G401.6 (cell line): ENCODE measurements around the gene PHLDA1.

Experiments used
- FAIRE-seq: peaks from 2 replicates; lab custom pipeline; 2012; peaks lifted over from hg19 to GRCh38; lab: Jason Lieb, UNC

The PHLDA1 gene

DNA sequence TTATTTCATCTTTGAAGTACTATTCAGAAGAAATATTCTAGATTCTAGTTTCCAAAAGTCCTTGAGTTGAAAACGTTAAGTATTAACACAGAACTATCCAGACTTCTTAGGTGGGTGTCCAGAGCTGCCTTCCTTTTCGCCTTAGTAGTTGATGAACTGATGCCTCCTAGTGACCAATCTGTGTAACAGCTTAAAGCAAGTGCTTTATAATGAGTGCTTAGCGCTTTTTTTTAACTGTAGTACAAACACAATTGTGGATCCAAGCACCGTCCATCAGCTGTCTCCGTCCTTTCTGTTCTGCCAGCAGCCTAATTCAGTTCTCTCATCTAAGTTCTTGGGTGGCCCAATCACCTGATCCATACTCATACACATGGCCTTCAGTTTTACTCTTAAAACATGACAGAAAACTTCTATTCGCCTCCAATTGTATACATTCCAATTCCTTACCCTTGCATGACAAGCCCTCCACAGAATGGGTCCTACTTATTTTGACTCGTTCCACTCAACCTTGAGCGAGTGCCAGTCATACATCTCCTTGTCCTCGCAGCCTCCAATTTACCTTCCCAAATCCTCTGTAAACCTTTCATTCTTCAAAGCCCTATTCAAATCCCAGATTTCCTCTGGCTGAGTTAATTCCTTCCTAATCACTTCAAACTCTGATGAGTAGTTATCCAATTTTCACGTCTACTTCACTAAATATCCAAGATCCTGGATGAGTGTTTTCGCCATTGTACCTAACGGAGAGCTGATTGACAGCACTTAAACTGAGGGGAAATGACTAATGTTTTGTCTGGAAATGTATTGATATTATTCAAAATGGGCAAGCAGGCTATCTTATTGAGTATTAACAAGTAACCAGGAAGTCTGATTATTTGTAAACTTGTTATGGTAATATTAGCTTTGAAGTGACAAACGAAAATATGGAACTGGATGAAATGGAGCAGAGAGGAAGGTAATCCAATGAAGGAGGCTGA lies 5.8 kb upstream of the PHLDA1 start:
- peak; percentile 96 for FAIRE-seq

DNA sequence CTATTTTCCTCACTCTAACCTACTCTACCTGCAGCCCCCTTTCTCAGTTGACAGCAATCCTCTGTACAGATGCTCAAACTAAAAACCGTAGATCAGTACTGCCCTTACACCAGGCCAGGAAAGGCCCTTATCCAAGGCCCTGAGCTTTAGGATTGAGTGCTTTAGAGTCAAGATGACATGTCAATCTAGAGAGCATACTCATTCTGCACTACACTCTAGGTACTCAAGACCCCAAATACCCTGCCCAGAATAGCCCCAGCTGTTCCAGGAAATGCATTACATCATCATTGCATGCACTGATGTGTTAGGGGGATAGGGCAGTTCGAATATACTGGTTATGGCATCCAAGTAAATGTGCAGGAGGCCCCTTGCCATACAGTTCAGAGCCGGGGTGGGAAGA lies 3.5 kb upstream of the PHLDA1 start:
- FAIRE-seq = no peak

DNA sequence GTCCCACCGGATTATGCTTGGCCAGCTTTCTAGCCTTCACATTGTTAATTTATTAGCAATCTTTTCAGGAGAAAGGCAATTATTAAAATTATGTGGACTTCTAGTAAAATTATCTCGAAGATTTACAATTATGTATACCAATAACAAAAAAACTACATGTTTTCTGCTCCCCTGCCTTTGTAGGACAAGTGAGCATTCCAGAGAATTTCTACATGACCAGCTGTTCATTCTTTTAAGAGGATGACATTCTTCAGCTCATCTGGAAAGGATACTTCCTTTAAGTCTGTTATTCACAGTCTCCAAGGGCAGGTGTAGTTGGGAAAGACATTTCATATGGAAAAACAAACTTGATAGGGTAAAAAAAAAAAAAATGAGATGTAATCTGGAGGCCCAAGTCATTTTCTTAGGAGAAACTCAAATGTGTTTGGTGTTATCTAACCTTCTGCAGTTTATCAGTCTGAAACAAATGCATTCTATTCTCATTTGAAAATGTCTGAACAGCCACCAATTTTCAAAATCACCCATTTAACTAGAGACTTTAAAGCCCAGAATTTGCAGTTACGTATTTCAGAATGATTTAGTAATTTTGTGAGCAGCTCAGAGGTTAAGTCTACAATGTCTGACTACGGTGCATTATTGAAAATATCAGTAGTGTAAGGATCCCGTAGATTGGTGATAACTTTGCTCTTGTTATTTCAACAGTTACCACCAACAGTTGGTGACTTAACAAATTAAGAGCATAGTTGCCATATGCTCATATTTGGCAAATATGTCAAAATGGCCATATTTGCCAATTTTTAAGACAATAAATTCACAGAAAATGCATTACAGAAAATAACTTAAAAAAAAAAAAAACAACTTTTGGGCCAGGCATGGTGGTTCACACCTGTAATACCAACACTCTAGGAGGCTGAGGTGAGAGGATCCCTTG lies 1.8 kb upstream of the PHLDA1 start:
- FAIRE-seq = no peak

DNA sequence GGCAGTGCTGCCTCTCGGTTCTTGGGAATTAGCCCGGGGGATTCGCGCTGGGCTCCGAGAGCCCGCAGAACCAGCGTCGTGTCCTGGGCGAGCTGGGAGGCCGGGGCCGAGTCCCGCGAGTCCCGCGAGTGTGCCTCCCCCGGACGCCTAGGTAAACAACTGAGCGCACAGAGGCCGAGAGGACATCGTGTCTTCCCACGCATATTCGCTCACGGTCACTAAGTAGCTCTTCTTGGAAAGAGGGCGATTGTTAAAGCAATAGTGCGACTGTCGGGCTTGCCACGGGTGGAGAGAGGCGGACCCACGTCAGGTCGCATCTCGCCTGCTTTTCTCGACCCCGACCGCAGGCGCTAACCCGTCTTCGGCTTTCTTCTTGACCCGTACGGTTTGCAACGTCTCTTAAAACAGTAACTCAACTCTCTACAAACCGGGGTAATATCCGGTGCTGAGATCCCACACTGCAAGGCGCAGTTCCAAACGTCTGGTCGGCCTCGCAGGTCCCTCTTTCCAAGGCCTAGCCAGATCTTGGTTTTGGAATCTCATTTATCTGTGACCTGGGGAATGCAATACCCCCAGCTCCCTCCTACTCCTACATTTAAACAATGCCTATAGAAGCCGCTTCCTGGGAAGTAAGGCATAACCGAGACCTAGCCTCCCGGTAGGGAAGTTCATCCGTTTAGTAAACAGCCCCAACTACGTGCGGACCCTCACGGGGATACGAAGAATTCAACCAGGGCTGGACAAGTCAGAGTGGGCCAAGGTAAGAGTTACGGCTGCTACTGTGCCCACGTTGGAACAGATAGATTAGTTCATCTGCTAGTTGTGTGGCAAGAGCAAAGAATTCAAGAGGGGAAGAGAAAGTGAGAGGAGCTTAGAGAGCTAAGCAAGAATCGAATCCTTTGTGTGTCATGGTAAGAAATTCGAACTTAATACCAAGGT lies 736 bp upstream of the PHLDA1 start:
- FAIRE-seq = peak; percentile 79

DNA sequence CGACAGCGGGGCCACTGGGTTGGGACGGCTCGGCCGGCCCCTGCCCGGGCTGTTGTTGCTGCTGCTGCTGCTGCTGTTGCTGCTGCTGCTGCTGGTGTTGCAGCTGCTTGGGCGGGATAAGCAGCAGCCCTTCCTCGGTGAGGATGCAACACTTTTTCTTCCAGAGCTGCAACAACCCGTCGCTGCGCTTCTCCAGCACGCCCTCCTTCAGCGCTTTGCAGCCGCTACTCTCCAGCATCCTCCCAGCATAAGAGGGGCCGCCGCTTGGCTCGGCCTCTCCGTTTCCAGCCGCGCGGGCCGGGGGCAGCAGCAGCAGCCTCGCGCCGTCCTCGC lies 529 bp downstream of the PHLDA1 start:
- FAIRE-seq = no peak

DNA sequence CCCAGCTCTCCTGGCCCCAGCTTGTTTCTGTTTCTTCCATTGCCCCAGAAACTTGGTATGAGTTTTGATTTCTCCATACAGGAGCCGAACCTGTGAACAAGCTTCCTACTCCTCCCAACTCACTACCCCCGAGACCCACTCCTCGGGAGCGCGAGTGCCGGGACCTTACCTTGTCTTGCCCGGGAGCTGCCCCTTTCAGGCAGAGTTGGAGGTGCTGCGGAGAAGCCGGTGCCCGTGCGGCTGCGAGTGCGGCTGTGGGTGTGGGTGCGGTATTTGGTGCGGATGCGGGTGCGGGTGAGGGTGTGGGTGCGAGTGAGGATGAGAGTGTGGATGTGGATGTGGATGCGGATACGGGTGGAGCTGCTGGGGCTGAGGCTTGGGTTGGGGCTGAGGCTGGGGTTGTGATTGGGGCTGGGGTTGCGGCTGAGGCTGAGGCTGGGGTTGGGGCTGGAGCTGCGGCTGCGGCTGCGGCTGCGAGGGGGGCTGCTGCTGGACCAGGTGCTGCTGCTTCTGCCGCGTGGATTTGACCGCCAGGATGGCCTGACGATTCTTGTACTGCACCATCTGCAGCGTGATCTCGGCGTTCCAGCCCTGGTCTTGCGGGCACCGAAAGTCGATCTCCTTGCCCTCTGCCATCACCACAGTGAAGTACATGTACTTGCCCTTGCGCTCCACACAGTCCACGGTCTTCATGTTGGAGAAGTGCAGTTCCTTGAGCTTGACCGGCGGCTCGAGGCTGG lies 1.1 kb downstream of the PHLDA1 start:
- no peak for FAIRE-seq

DNA sequence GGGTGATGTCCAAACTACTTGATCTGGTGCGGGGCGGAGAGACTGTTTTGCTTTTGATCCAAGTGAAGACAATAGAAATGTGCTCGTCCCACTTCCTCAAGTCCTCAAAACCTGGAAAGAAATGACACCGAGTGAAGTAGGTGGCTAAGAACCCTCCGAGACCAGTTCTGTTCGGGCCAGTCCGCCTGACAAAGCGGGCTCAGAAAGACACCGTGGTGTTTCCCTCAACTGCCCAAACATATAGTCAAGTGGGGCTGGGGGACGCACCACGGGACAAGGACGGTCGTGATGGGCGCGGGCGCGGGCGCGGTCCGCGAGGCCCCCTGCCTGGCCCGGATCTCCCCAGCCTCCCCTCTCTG lies 1.6 kb downstream of the PHLDA1 start:
- FAIRE-seq = no peak

DNA sequence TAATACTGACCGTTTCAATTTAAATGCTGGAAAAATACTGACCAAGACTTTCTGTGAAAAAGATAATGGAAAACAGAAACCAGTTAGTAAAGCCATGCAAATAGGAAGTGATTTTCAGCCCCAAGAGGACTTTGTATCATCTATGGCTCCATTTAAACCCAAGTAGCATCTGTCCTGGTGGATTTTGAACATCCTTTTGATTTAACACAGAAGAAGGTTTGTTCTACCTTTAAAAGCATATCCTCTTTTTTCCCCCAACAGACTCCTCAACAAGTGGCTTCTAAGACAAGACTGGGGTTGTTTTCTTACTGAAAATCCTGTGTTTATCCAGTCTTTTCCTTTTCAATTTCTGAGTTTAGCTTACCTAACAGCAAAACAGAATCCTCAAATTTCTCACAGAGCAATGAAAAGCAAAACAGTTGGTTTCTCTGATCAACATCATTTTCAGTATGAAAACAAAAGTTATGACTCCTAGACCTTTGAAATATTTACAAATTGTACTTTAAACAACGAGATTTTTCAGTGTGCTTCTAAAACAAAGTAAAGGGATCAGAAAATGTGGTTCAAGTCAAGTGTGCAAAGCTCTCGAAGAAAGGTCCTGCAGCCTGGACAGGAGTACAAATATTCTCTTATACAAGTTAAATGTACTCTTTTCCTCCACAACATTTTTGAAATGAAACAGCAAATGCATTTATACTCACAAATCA lies 2.9 kb downstream of the PHLDA1 start:
- no peak for FAIRE-seq

DNA sequence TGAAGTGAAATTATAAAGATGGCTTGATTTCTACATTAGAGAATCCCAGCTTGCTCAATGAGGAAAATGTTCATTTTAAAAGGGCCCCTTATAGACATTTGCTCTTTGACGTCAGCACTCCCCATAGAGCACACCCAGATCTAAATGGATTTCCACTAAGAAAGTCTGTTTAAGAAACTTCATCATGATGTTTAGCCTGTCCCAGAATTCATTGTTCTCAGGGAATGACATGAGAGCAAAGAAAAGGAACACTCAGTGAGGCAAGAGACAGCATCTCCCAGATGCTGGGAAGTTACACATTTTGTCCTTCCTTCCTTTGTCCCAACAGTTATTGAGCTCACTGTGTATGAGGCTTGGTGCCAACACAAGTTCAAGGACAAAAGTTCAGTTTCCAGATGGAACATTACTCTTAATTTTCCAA lies 4.9 kb downstream of the PHLDA1 start:
- FAIRE-seq = no peak

DNA sequence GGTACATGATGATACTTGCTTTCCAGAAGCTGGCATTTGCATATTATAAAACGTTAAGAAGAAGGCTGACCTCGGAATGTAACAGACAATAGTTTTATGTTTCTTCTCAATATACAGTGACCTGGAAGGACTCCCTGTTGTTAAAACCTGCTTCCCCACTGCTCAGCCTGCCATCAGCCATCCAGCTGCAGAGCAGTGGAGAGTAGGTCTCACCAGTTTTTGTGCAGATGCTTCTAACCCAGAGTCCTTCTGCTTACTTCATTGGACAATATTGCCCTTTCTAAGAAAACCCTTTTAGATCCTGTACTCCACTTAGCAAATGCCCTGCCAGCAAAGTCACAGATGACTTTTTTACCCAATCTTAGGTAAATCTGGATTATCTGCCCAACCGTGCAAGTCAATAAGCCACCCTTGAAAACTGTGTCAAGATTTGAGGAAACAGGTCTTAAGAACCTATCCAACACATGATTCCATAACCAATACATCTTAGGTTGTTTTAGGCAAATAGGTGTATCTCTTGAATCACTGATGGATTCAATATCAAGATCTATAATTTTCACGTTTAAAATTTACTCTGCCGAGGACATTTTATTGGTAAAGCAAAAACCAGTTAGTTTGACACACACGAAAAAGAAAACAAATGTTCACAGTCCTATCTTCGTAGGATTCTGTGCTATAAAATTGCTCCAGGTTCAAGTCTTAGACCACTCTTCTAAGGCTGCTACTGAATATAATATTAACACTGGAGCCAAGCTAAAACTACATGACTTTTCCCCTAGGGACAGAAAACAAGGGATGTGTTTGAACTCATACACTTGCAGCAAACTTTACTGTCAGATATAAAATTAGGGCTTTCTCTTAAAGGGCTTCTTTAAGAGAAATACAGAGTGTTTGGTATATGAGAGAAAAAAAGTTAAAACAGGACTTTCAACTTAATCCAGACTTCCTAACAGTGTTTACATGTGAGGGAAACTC lies 5.7 kb downstream of the PHLDA1 start:
- peak; percentile 3 for FAIRE-seq

DNA sequence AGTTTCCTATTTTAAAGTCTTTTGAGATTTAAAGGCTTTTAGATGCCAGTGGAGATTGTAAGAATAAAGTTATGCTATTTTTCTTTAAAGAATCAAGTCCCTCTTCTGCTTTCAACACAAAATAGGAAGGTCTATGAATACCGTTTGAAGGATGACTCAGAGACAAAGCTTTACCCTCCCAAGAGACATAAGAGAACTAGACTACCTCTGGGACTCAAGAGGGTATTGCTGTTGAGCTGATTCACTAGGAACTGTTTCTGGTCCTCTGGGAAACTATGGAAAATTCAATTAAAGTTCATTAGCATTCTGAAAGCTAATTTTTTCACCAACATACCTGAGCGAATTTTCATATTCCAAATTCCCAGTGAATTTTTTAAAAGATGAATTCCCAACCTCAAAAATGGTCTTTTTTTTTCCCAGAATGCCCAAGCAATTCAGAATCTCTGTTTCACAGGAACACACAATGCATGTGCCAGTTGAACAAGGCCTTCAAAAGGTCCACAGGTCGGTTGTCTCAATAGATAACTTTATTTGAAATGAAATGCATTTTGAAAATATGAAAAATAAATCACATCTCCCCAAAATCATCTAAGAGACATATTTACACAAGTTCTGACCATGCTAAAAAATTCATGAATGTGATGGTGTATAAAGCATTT lies 6.5 kb downstream of the PHLDA1 start:
- peak; percentile 83 for FAIRE-seq

DNA sequence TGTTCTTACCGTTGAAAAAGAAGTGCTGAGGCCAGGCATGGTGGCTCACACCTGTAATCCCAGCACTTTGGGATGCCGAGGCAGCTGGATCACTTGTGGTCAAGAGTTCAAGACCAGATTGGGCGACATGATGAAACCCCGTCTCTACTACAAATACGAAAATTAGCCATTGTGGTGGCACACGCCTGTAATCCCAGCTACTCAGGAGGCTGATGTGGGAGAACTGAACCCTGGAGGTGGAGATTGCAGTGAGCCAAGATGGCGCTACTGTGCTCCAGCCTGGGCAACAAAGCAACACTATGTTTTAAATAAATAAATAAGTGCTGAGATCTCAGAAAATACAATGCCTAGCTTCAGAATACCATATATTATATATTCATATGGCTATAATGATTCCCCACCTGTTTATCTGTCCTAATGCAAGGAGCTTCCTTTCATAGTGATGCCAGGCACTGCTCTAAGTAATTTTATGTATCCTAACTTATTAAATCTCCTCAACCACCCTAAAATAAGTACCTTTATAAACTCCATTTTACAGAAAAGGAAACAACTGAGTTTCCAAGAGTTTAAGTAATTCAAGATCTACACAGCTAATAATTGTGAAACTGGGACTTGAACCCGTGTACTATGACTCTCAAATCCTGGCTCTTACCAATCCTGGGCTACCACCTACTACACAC lies 7.3 kb downstream of the PHLDA1 start:
- no peak for FAIRE-seq

DNA sequence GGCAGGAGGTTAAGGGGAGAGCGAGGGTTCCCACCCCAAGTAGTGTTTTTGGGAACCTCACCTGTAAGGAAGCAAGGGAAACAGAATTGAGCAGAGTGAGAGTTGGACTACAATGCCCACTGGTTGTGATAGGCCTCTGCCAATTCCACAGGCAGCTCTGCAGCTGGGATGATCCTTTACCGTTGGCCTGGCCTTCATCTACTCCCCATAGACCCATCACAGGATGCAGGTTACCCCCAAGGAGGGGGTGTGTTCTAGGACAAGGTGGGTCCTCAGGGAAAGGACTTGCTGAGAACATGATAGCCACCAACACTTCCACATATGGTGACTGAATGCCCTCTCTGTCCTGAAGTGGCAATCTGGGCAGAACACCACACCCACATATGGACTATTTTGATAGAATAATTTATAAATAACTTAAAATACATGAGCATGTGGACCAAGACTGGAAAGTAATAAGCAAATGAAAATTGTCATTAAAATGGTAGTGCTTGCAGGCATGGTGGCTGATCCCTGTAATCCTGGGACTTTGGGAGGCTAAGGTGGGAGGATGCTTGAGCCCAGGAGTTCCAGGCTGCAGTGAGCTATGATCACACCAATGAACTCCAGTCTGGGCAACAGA lies 8.4 kb downstream of the PHLDA1 start:
- FAIRE-seq = no peak

DNA sequence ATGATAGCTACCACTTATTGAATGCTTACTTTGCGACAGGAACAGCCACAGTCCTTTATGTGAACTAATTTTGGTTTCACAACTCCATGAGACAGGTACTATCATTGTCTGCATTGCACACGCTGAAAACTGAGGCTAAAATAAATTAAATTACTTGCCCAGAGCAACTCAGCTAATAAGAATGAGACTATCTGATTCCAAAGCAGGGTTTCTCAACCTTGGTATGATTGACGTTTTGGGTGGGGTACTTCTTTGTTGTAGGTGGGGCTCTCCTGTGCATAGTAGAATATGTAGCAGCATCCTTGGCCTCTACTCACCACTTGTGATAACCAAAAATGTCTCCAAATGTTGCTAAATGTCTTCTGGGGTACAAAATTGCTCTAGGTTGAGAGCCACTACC lies 9.1 kb downstream of the PHLDA1 start:
- FAIRE-seq = no peak

DNA sequence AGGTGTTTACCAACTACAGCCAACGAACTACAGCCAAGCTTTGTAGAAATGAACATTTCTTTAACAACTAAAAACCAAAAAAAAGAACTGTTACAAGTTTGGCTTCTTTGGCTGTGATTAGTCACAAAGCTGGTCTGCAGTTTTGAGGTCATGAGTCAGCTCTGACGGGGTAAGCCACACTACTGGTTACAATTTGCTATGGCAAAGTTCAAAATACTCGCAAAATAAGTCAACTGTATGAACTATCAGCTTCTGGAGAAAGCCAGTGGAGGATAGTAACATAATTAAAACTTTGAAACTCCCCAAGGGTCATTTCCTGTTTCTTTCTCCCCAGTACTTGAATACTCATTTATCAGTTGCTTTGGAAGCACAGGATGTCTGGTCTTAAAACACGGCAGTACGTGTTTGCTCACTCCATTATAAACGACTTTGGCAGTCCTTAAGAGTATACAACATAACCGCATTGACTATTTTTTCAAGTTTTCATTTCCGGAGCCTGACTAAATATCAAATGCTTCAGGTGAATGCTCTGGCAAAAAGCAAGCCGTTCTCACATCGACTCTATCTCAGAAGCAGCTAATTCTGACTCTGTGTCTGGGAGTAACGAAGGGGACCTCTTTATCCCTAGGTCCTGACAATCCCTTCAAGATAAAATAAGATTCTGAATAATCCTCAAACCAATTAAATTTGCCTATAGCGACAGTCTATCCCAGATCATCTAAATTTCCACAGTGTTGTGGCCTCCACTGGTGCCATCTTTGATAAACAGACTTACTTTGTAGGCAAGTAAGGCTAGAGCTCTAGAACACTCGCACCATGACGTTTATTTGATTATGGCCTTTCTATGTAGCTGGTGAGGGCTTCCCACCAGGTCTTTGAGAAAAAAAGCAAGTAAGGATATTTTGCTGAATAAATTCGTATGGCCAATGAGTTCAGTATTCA lies 10.6 kb downstream of the PHLDA1 start:
- FAIRE-seq = peak; percentile 74

DNA sequence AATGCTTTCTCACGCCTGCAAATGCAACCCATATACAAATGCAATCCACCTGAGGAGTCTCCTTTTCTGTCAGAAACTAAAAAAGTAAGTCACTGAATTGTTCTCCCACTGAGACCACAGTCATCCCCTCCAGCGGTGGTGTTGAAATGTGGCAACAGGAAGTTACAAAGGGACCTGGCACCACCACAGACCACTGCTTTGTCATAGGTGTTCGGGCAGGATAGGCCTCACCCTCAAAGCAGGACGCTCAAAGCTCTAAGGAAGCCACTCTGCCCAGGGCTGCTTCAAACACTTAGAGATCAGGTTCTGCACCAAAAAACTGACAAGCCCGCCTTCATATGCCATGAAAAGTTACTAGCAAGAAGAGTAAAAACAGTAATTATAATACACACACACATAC lies 11.3 kb downstream of the PHLDA1 start:
- no peak for FAIRE-seq

DNA sequence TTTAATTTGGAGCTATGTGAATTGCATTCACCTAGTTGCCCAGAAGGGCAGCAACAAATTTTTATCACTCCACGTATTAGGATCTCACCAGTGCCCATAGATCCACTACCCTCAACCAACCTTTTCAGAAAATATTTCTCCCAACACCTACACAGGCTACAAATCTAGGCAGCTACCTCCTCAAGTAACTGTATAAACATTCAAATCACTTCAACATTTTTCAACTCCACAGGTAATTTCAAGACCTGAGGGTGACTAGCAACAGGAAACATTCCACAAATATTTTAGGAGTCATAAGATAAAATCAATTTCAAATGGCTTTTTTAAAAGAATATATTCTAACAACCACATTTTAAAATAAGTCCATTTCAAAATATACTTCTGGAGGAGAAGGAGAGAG lies 12.9 kb downstream of the PHLDA1 start:
- peak; percentile 70 for FAIRE-seq
